PC-9 (cell line): ENCODE results near the gene METTL27. TPM values are rescaled to one million over a fixed set of nuclear protein-coding genes. Genes with fewer than 3 reads are reported as not detected.

Experiments
- BruUV-seq: library from RNA; stranded (reverse); fragments of 400-500 nt; replicated peaks from 2 replicates; lab custom pipeline; 2021; lab: Mats Ljungman, UMichigan
- CTCF ChIA-PET: fragments of 300-600 bp; sonication (Branson Sonifier 250); formaldehyde crosslinking; loops from one replicate; lab custom pipeline; 2022; ENCODE audit warnings: antibody characterized with exemption; lab: Charles Lee
- POLR2A ChIA-PET: fragments of 300-600 bp; sonication (Branson Sonifier 250); formaldehyde crosslinking; loops from one replicate; lab custom pipeline; 2022; ENCODE audit warnings: antibody characterized with exemption; ENCODE audit not compliant: unreplicated experiment; lab: Charles Lee
- DNase-seq, 2 experiments: peaks; one replicate each; pipeline versions ENCODE4 v3.0.0 to v3.0.0-alpha.2; 2015 to 2022; ENCODE audit warnings: mixed read lengths in 1 of 2
- H2AFZ ChIP-seq: fragments of 200-600 bp; sonication (generic); 2 replicates; pipeline ENCODE4 v1.8.1; 2017; ENCODE audit warnings: antibody characterized with exemption
- H3F3A ChIP-seq: fragments of 200-600 bp; sonication (generic); 2 replicates; pipeline ENCODE4 v1.8.1; 2017; ENCODE audit warnings: antibody characterized with exemption, mild to moderate bottlenecking, low read depth; ENCODE audit not compliant: insufficient read depth
- H3K27ac ChIP-seq: fragments of 200-600 bp; sonication (generic); 2 replicates; pipeline ENCODE4 v1.6.1; 2016; ENCODE audit warnings: mixed run types
- H3K27me3 ChIP-seq: fragments of 200-600 bp; sonication (generic); 2 replicates; pipeline ENCODE4 v1.6.1; 2016; ENCODE audit warnings: low read depth, mixed run types; ENCODE audit not compliant: insufficient read depth
- H3K36me3 ChIP-seq: fragments of 200-600 bp; sonication (generic); 2 replicates; pipeline ENCODE4 v1.6.1; 2016; ENCODE audit warnings: low read depth, mixed run types
- H3K4me1 ChIP-seq: fragments of 200-600 bp; sonication (generic); replicated peaks from 2 replicates; pipeline ENCODE4 v1.6.1; 2016; ENCODE audit warnings: mixed run types; ENCODE audit not compliant: insufficient read depth
- H3K4me2 ChIP-seq: fragments of 200-600 bp; sonication (generic); 2 replicates; pipeline ENCODE4 v1.6.1; 2017; ENCODE audit warnings: mixed run types
- H3K4me3 ChIP-seq: fragments of 200-600 bp; sonication (generic); 2 replicates; pipeline ENCODE4 v1.6.1; 2016; ENCODE audit warnings: mixed run types
- H3K79me2 ChIP-seq: fragments of 200-600 bp; sonication (generic); 2 replicates; pipeline ENCODE4 v1.6.1; 2017; ENCODE audit warnings: low read depth, mixed run types
- H3K9me2 ChIP-seq: fragments of 200-600 bp; sonication (generic); 2 replicates; pipeline ENCODE4 v1.8.1; 2017; ENCODE audit warnings: mild to moderate bottlenecking; ENCODE audit not compliant: insufficient read depth
- H3K9me3 ChIP-seq: fragments of 200-600 bp; sonication (generic); 2 replicates; pipeline ENCODE4 v1.8.1; 2016; ENCODE audit warnings: low read depth; ENCODE audit not compliant: insufficient read depth
- H4K20me1 ChIP-seq: fragments of 200-600 bp; sonication (generic); 2 replicates; pipeline ENCODE4 v1.8.1; 2017; ENCODE audit not compliant: insufficient read depth
- CTCF ChIP-seq: fragments of 200-600 bp; sonication (generic); conservative IDR thresholded peaks from 2 replicates; pipeline ENCODE4 v1.6.1; 2017; ENCODE audit warnings: mixed run types, antibody characterized with exemption, mild to moderate bottlenecking, moderate library complexity
- EZH2 ChIP-seq: fragments of 200-600 bp; sonication (generic); IDR thresholded peaks from 2 replicates; pipeline ENCODE4 v1.8.0; 2017; ENCODE audit warnings: antibody characterized with exemption, low read depth
- intact Hi-C: fragments of 100-400 bp; cut with micrococcal nuclease; formaldehyde crosslinking; loops from one replicate; pipeline ENCODE4 v1.10.0; 2022; ENCODE audit not compliant: unreplicated experiment
- total RNA-seq: library from RNA; stranded (reverse); gene quantifications from 2 replicates; pipeline ENCODE4 v1.2.3, GENCODE V29; 2021

METTL27 gene
- total RNA-seq, 1 experiment from 2014 or later = 23.2 TPM

DNA sequence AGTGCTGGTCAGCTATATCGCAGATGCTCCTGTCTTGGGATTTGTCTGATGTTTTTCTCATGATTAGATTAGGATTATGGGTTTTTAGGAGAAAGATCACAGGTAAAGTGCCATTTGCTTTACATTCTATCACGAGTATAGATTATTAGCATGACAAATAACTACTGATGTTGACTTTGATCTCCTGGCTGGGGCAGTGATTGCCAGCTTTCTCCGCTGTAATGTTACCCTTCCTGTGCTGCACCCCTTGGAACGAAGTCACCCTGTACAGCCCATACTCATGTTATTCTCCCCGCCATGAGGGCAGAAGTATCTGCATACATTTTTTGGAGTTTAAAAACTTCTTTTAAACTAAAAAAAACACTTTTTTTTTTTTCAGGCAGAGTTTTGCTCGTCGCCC lies 22.3 kb downstream of the METTL27 start:
- no peaks in the 10 kb centered on the region for H3K27me3 ChIP-seq
- no peaks in the 10 kb centered on the region for H3K9me2 ChIP-seq
- no peaks in the 10 kb centered on the region for H3K79me2 ChIP-seq
- no peak for DNase-seq
- H3K27ac ChIP-seq = no peak overlapping the region
- H3K9me3 ChIP-seq = no peaks in the 10 kb centered on the region
- ChIA-PET POLR2A (interaction anchor here (0.6 kb wide), 1 partner anchor 30 kb away, joined by 10 read pairs; no protein-coding TSS in a partner anchor), CTCF (interaction anchor here (1.0 kb wide), 1 partner anchor 8 kb away, joined by 3 read pairs; no protein-coding TSS in a partner anchor)
- BruUV-seq = no TSS peak
- peaks cover 24% of the 10 kb centered on the region for H3F3A ChIP-seq
- H3K4me2 ChIP-seq = no peak overlapping the region
- peaks cover 45% of the 10 kb centered on the region for H3K4me1 ChIP-seq
- TF ChIP-seq CTCF (no peak), EZH2 (no peak)
- intact Hi-C loops = loop anchor here (10.0 kb wide), 1 partner anchor 235 kb away; no protein-coding TSS in a partner anchor
- no peaks in the 10 kb centered on the region for H4K20me1 ChIP-seq
- H3K36me3 ChIP-seq = no peaks in the 10 kb centered on the region
- no peak overlapping the region for H3K4me3 ChIP-seq
- no peak overlapping the region for H2AFZ ChIP-seq

DNA sequence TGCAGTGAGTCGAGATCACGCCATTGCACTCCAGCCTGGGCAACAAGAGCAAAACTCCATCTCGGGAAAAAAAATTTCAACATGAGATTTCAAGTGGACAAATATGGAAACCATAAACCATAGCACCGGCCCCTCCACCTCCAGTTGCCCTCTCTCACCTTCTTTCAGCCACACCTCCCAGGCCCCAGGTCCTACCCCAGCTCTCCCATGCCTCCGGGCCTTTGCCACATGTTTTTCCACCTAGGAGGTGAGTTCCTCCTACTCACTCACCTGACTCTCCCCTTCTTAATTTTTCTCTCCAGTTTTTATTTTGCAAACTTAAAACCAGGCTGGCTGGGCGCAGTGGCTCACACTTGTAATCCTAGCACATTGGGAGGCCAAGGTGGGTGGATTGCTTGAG lies 25.2 kb downstream of the METTL27 start:
- no peak overlapping the region for H3K4me3 ChIP-seq
- ChIA-PET CTCF (interaction anchor here (0.7 kb wide), 1 partner anchor 46 kb away, joined by 3 read pairs; no protein-coding TSS in a partner anchor), POLR2A (no interaction called here)
- H4K20me1 ChIP-seq = no peaks in the 10 kb centered on the region
- H3K27me3 ChIP-seq = no peaks in the 10 kb centered on the region
- no peak for DNase-seq
- no peak overlapping the region for H3K4me2 ChIP-seq
- peaks cover 21% of the 10 kb centered on the region for H3K4me1 ChIP-seq
- H3K9me2 ChIP-seq = no peaks in the 10 kb centered on the region
- no peak overlapping the region for H3K27ac ChIP-seq
- H3K79me2 ChIP-seq = no peaks in the 10 kb centered on the region
- no TSS peak for BruUV-seq
- H3F3A ChIP-seq = peaks cover 19% of the 10 kb centered on the region; the same call in 1 of the 2 replicates
- H2AFZ ChIP-seq = no peak overlapping the region
- no peaks in the 10 kb centered on the region for H3K9me3 ChIP-seq
- intact Hi-C loops = no loop called here
- H3K36me3 ChIP-seq = no peaks in the 10 kb centered on the region
- no peak for TF ChIP-seq EZH2
- no peak for TF ChIP-seq CTCF

GRCh38 chr7:73815436-73815835 lies 26.9 kb downstream of the METTL27 start:
- H3K9me3 ChIP-seq = no peaks in the 10 kb centered on the region
- no peak overlapping the region for H3K4me3 ChIP-seq
- H3K4me1 ChIP-seq = 0 out of 2 replicates have a peak, but pooled peaks cover 13% of the 10 kb centered on the region
- ChIA-PET CTCF (interaction anchor here (0.6 to 0.7 kb wide), 4 partner anchors 40 to 167 kb away, joined by 3 to 4 read pairs (median 4); no protein-coding TSS in a partner anchor), POLR2A (interaction anchor here (0.6 kb wide), 2 partner anchors 18 to 27 kb away, joined by 3 to 4 read pairs; no protein-coding TSS in a partner anchor)
- BruUV-seq = no TSS peak
- no peaks in the 10 kb centered on the region for H3K79me2 ChIP-seq
- no peak overlapping the region for H2AFZ ChIP-seq
- no peaks in the 10 kb centered on the region for H3K27me3 ChIP-seq
- no peak for DNase-seq
- 0 out of 2 replicates have a peak, but pooled peaks cover 6% of the 10 kb centered on the region for H3F3A ChIP-seq
- H3K36me3 ChIP-seq = no peaks in the 10 kb centered on the region
- H3K4me2 ChIP-seq = no peak overlapping the region
- no peak overlapping the region for H3K27ac ChIP-seq
- TF ChIP-seq EZH2 (no peak), CTCF (no peak)
- H3K9me2 ChIP-seq = no peaks in the 10 kb centered on the region
- no peaks in the 10 kb centered on the region for H4K20me1 ChIP-seq
- intact Hi-C loops = no loop called here
